Stomach (tissue), 9 donors: ENCODE measurements around the gene TMEM40. TPM values are rescaled to one million over a fixed set of nuclear protein-coding genes. Genes with fewer than 3 reads are reported as not detected.

ENCODE experiments used
- DNase-seq, 2 donors: peaks; one replicate each; pipeline versions ENCODE4 v3.0.0 to v3.0.0-alpha.2; 2013 to 2019
- H3K27ac ChIP-seq, 5 donors: fragments of 200-600 bp in 4 of 5; sonication (generic) in 4 of 5; one replicate each; pipeline ENCODE4 v1.5.1; 2013 to 2019; ENCODE audit warnings: mild to moderate bottlenecking in 1 of 5, moderate library complexity in 1 of 5
- H3K27me3 ChIP-seq, 3 donors: fragments of 200-600 bp; sonication (generic); one replicate each; pipeline ENCODE4 v1.5.1; 2017 to 2019; ENCODE audit warnings: mixed run types in 1 of 3
- H3K36me3 ChIP-seq, 4 donors: fragments of 200-600 bp; sonication (generic); 1 replicate in 3 of 4; 2 replicates in 1 of 4; pipeline ENCODE4 v1.5.1; 2016 to 2019
- H3K4me1 ChIP-seq, 4 donors: fragments of 200-600 bp; sonication (generic); one replicate each; pipeline ENCODE4 v1.5.1; 2016 to 2019
- H3K4me3 ChIP-seq, 4 donors: fragments of 200-600 bp; sonication (generic) in 3 of 4; one replicate each; pipeline ENCODE4 v1.5.1; 2016 to 2019; ENCODE audit warnings: mild to moderate bottlenecking in 1 of 4
- H3K9me3 ChIP-seq, 4 donors: fragments of 200-600 bp; sonication (generic); one replicate each; pipeline ENCODE4 v1.5.1; 2016 to 2019
- CTCF ChIP-seq, 7 experiments: fragments of 450-650 bp in 4 of 7; fragments of 200-600 bp in 3 of 7; sonication (generic) in 3 of 7; IDR thresholded peaks; one replicate each; pipeline ENCODE4 v1.5.1; 2016 to 2019; ENCODE audit warnings: antibody characterized with exemption in 7 of 7, control low read depth in 2 of 7, mild to moderate bottlenecking in 1 of 7
- EP300 ChIP-seq: sonication (generic); formaldehyde crosslinking; IDR thresholded peaks from one replicate; pipeline ENCODE4 v1.6.1; 2017; ENCODE audit warnings: antibody characterized with exemption
- POLR2A ChIP-seq, 4 donors: fragments of 450-650 bp; IDR thresholded peaks; one replicate each; pipeline ENCODE4 v1.6.1; 2016; ENCODE audit warnings: antibody characterized with exemption in 4 of 4, control low read depth in 2 of 4, mild to moderate bottlenecking in 1 of 4, moderate library complexity in 1 of 4
- POLR2AphosphoS5 ChIP-seq, 3 donors: sonication (generic); formaldehyde crosslinking; IDR thresholded peaks; one replicate each; pipeline ENCODE4 v1.6.1; 2016; ENCODE audit warnings: antibody characterized with exemption in 3 of 3
- WGBS, 5 donors: extraction: QIAGEN DNeasy Blood & Tissue Kit in 3 of 5; methylation state at CpG; one replicate each; pipeline versions ENCODE4 v1.1.5 to v1.1.7; 2013 to 2018; 5-methylcytosine and 5-hydroxymethylcytosine counted together
- intact Hi-C: fragments of 100-400 bp; cut with DNase I; formaldehyde crosslinking; loops from one replicate; pipeline ENCODE4 v1.15.1; 2023; ENCODE audit warnings: low total_unique reads
- polyA plus RNA-seq, 3 donors: library from polyadenylated mRNA; stranded (reverse); fragments of 200-250 nt; gene quantifications; one replicate each; pipeline ENCODE4 v1.2.3, GENCODE V29; 2013
- total RNA-seq, 5 donors: library from RNA; depleted of rRNA; stranded (reverse); fragments of >200 nt; gene quantifications; one replicate each; pipeline versions ENCODE4 v1.1.0 to v1.2.3, GENCODE V29; 2014 to 2016
- donor health status: healthy with polysubstance abuse.
- donor health status: Bipolar disorder and iron deficiency.
- donor health status: healthy.

The TMEM40 gene
- total and polyA plus RNA-seq, 8 donors, result 141 TPM; not detected in 7

DNA sequence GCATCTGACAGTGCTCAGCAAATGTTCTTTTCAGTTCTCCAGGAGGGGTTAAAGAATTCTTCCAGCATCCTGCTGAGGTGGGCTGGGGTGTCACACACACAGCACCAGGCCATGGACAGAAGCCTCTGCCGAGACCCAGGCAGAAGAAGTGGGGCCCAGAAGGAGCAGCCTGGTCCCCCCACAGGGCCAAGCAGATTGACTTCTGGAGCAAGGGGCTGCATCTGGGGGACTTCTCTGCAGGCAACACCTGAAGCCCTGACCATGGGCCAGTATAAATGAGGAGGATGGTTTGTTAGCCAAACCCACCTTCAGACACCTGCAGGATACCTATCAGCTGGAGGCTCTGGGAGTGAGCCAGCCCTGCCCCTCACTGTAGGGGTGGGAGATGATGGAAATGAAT, 16.2 kb upstream of the TMEM40 start:
- H3K36me3 ChIP-seq, result no peaks in the 10 kb centered on the region
- intact Hi-C loops, result no loop called here
- H3K9me3 ChIP-seq, result no peaks in the 10 kb centered on the region
- DNase-seq, result no peak
- no peak overlapping the region for H3K4me3 ChIP-seq
- peaks cover 0 to 4% (median 0%) of the 10 kb centered on the region in 3 donors for H3K27me3 ChIP-seq
- TF ChIP-seq POLR2AphosphoS5 (IDR thresholded peaks at IDR 0.05), result no peak
- WGBS, 5 donors, result 57 to 73% (median 63%) methylated on average over 1 of the region's 1 CpG; no CpG with 5 or more reads in 1 of the 5 donors
- H3K4me1 ChIP-seq, result no peaks in the 10 kb centered on the region
- no peak overlapping the region for H3K27ac ChIP-seq

- TF ChIP-seq POLR2A (IDR thresholded peaks at IDR 0.05) (no peak), POLR2AphosphoS5 (IDR thresholded peaks at IDR 0.05) (no peak), EP300 (no peak), CTCF (IDR thresholded peaks at IDR 0.05) (no peak)
- DNase-seq, result no peak
- Histone ChIP-seq H3K9me3 (no peaks in the 10 kb centered on the region), H3K4me1 (no peaks in the 10 kb centered on the region), H3K36me3 (no peaks in the 10 kb centered on the region), H3K4me3 (no peak overlapping the region), H3K27me3 (peaks cover 0 to 4% (median 0%) of the 10 kb centered on the region in 3 donors), H3K27ac (no peak overlapping the region)
- intact Hi-C loops, result no loop called here
- 63 to 78% (median 68%) methylated on average over 4 of the region's 4 CpGs for WGBS, 5 donors
These were observed 15.6 kb upstream of the TMEM40 start for GRCh38 chr3:12774619-12775018.

- no peak for DNase-seq
- H3K36me3 ChIP-seq, result no peaks in the 10 kb centered on the region
- peaks cover 0 to 4% (median 0%) of the 10 kb centered on the region in 3 donors for H3K27me3 ChIP-seq
- TF ChIP-seq CTCF (IDR thresholded peaks at IDR 0.05), result no peak
- no peak for TF ChIP-seq POLR2A (IDR thresholded peaks at IDR 0.05)
- TF ChIP-seq EP300, result no peak
- no peak for TF ChIP-seq POLR2AphosphoS5 (IDR thresholded peaks at IDR 0.05)
- intact Hi-C loops, result no loop called here
- no peaks in the 10 kb centered on the region for H3K9me3 ChIP-seq
- H3K27ac ChIP-seq, result no peak overlapping the region
- 82 to 100% (median 94%) methylated on average over 1 of the region's 1 CpG for WGBS, 5 donors
- H3K4me1 ChIP-seq, result no peaks in the 10 kb centered on the region
- H3K4me3 ChIP-seq, result no peak overlapping the region
These were observed 14.6 kb upstream of the TMEM40 start for GRCh38 chr3:12773710-12774086.

GRCh38 chr3:12773030-12773709, 14.1 kb upstream of the TMEM40 start:
- H3K27ac ChIP-seq, result no peak overlapping the region
- H3K9me3 ChIP-seq, result no peaks in the 10 kb centered on the region
- no peak for DNase-seq
- intact Hi-C loops, result no loop called here
- TF ChIP-seq POLR2A (IDR thresholded peaks at IDR 0.05) (no peak), POLR2AphosphoS5 (IDR thresholded peaks at IDR 0.05) (no peak), CTCF (IDR thresholded peaks at IDR 0.05) (no peak), EP300 (no peak)
- peaks cover 0 to 4% (median 0%) of the 10 kb centered on the region in 3 donors for H3K27me3 ChIP-seq
- 57 to 66% (median 59%) methylated on average over 2 of the region's 2 CpGs for WGBS, 5 donors
- H3K4me1 ChIP-seq, result no peaks in the 10 kb centered on the region
- no peak overlapping the region for H3K4me3 ChIP-seq
- no peaks in the 10 kb centered on the region for H3K36me3 ChIP-seq

- H3K27me3 ChIP-seq, result peaks cover 0 to 4% (median 0%) of the 10 kb centered on the region in 3 donors
- no peaks in the 10 kb centered on the region for H3K9me3 ChIP-seq
- 62 to 82% (median 77%) methylated on average over 5 of the region's 5 CpGs for WGBS, 5 donors
- TF ChIP-seq POLR2AphosphoS5 (IDR thresholded peaks at IDR 0.05) (no peak), EP300 (no peak), CTCF (IDR thresholded peaks at IDR 0.05) (no peak), POLR2A (IDR thresholded peaks at IDR 0.05) (no peak)
- H3K4me3 ChIP-seq, result no peak overlapping the region
- H3K4me1 ChIP-seq, result no peaks in the 10 kb centered on the region
- H3K27ac ChIP-seq, result no peak overlapping the region
- H3K36me3 ChIP-seq, result no peaks in the 10 kb centered on the region
- intact Hi-C loops, result no loop called here
- no peak for DNase-seq
These were observed 13.4 kb upstream of the TMEM40 start for GRCh38 chr3:12772462-12772861.
